GM23338 (cell line): Measurements from ENCODE around the gene GPR34. TPM values are rescaled to one million over a fixed set of nuclear protein-coding genes. Genes with fewer than 3 reads are reported as not detected.

ENCODE experiments used
- ATAC-seq: fragments of 200-7000 bp; cut with Tn5 transposase; 3 replicates; pipeline ENCODE4 v1.9.1; 2020
- DNase-seq: peaks from one replicate; pipeline ENCODE4 v3.0.0-alpha.2; 2015; ENCODE audit warnings: low spot score
- H2AFZ ChIP-seq: fragments of 200-600 bp; sonication (generic); 2 replicates; pipeline ENCODE4 v1.8.0; 2016; ENCODE audit warnings: antibody characterized with exemption, mild to moderate bottlenecking, moderate library complexity
- H3F3A ChIP-seq: fragments of 200-600 bp; sonication (generic); replicated peaks from 2 replicates; pipeline ENCODE4 v1.8.0; 2017; ENCODE audit warnings: antibody characterized with exemption, mixed run types, low read depth
- H3K27ac ChIP-seq: fragments of 200-600 bp; sonication (generic); 2 replicates; pipeline ENCODE4 v1.6.1; 2016; ENCODE audit warnings: low read depth
- H3K27me3 ChIP-seq: fragments of 200-600 bp; sonication (generic); 2 replicates; pipeline ENCODE4 v1.8.0; 2016; ENCODE audit warnings: mild to moderate bottlenecking, mixed run types, moderate library complexity; ENCODE audit not compliant: insufficient read depth
- H3K36me3 ChIP-seq: fragments of 200-600 bp; sonication (generic); 2 replicates; pipeline ENCODE4 v1.8.0; 2016; ENCODE audit warnings: mild to moderate bottlenecking; ENCODE audit not compliant: insufficient read depth
- H3K4me1 ChIP-seq: fragments of 200-600 bp; sonication (generic); 2 replicates; pipeline ENCODE4 v1.8.0; 2016; ENCODE audit warnings: mild to moderate bottlenecking, moderate library complexity; ENCODE audit not compliant: insufficient read depth
- H3K4me2 ChIP-seq: fragments of 200-600 bp; sonication (generic); 2 replicates; pipeline ENCODE4 v1.7.1; 2017; ENCODE audit warnings: mixed run types
- H3K4me3 ChIP-seq: fragments of 200-600 bp; sonication (generic); 2 replicates; pipeline ENCODE4 v1.6.1; 2016; ENCODE audit warnings: mixed run types
- H3K79me2 ChIP-seq: fragments of 200-600 bp; sonication (generic); replicated peaks from 2 replicates; pipeline ENCODE4 v1.8.0; 2017; ENCODE audit warnings: mild to moderate bottlenecking; ENCODE audit not compliant: insufficient read depth
- H3K9me2 ChIP-seq: fragments of 200-600 bp; sonication (generic); 2 replicates; pipeline ENCODE4 v1.8.0; 2017; ENCODE audit not compliant: insufficient read depth
- H4K20me1 ChIP-seq: fragments of 200-600 bp; sonication (generic); replicated peaks from 2 replicates; pipeline ENCODE4 v1.8.0; 2017; ENCODE audit warnings: mild to moderate bottlenecking; ENCODE audit not compliant: insufficient read depth
- H3K27ac Mint-ChIP-seq: 2 replicates; pipeline ENCODE4 v1.8.0; 2020; ENCODE audit warnings: inconsistent platforms, mild to moderate bottlenecking, moderate library complexity, mixed read lengths
- H3K27me3 Mint-ChIP-seq: 3 replicates; pipeline ENCODE4 v1.8.0; 2022; ENCODE audit warnings: low read depth, mild to moderate bottlenecking, moderate library complexity, mixed read lengths, inconsistent platforms; ENCODE audit not compliant: insufficient read depth, poor library complexity
- H3K36me3 Mint-ChIP-seq: 3 replicates; pipeline ENCODE4 v1.8.0; 2021; ENCODE audit warnings: low read depth, mild to moderate bottlenecking, inconsistent platforms, moderate library complexity, mixed read lengths
- H3K4me1 Mint-ChIP-seq: 3 replicates; pipeline ENCODE4 v1.8.0; 2020; ENCODE audit warnings: mild to moderate bottlenecking, inconsistent platforms, mixed read lengths
- H3K4me3 Mint-ChIP-seq: 3 replicates; pipeline ENCODE4 v1.8.0; 2021; ENCODE audit warnings: moderate library complexity, mild to moderate bottlenecking, inconsistent platforms, mixed read lengths
- H3K9me3 Mint-ChIP-seq: 3 replicates; pipeline ENCODE4 v1.8.0; 2020; ENCODE audit warnings: moderate library complexity, mild to moderate bottlenecking, inconsistent platforms, mixed read lengths
- CREB1 ChIP-seq: fragments of 250-450 bp; sonication (Bioruptor Pico); IDR thresholded peaks from 2 replicates; pipeline ENCODE4 v1.5.0; 2020; ENCODE audit warnings: low read depth, mild to moderate bottlenecking, moderate library complexity
- EZH2 ChIP-seq: fragments of 200-600 bp; sonication (generic); IDR thresholded peaks from one replicate; pipeline ENCODE4 v1.8.0; 2017; ENCODE audit warnings: antibody characterized with exemption, mild to moderate bottlenecking, low read depth; ENCODE audit not compliant: unreplicated experiment
- EZH2phosphoT487 ChIP-seq: fragments of 200-600 bp; sonication (generic); IDR thresholded peaks from one replicate; pipeline ENCODE4 v1.8.1; 2018; ENCODE audit warnings: antibody characterized with exemption; ENCODE audit not compliant: unreplicated experiment
- JUNB ChIP-seq: IDR thresholded peaks from one replicate; pipeline ENCODE4 v1.6.1; 2016; ENCODE audit warnings: antibody characterized with exemption; ENCODE audit not compliant: unreplicated experiment
- NANOG ChIP-seq: IDR thresholded peaks from 2 replicates; pipeline ENCODE4 v1.6.1; 2016; ENCODE audit warnings: antibody characterized with exemption, borderline replicate concordance
- POLR2AphosphoS5 ChIP-seq: IDR thresholded peaks from 2 replicates; pipeline ENCODE4 v1.6.1; 2016; ENCODE audit warnings: antibody characterized with exemption, low read depth
- REST ChIP-seq: IDR thresholded peaks from one replicate; pipeline ENCODE4 v1.6.1; 2018; ENCODE audit warnings: antibody characterized with exemption; ENCODE audit not compliant: unreplicated experiment
- STAT1 ChIP-seq: IDR thresholded peaks from one replicate; pipeline ENCODE4 v1.6.1; 2016; ENCODE audit warnings: antibody characterized with exemption; ENCODE audit not compliant: unreplicated experiment
- ZNF114 ChIP-seq: fragments of 250-450 bp; sonication (Bioruptor Pico); IDR thresholded peaks from 2 replicates; pipeline ENCODE4 v1.5.0; 2020; ENCODE audit warnings: mild to moderate bottlenecking, moderate library complexity
- ZNF331 ChIP-seq: fragments of 250-450 bp; sonication (Bioruptor Pico); IDR thresholded peaks from 2 replicates; pipeline ENCODE4 v1.5.0; 2020; ENCODE audit warnings: low read depth, mild to moderate bottlenecking, moderate library complexity
- ZNF462 ChIP-seq: fragments of 250-450 bp; sonication (Bioruptor Pico); IDR thresholded peaks from 2 replicates; pipeline ENCODE4 v1.5.0; 2020; ENCODE audit warnings: mild to moderate bottlenecking, moderate library complexity
- polyA plus RNA-seq: library from polyadenylated mRNA; unstranded; fragments of >200 nt; fragmentation: Nextera tagmentation; extraction: Ambion mirVana; gene quantifications from 2 replicates; pipeline ENCODE4 v1.2.1, GENCODE V29; 2016
- total RNA-seq: library from RNA; depleted of rRNA; stranded (reverse); fragments of >200 nt; shearing (Covaris generic); gene quantifications from 2 replicates; pipeline ENCODE4 v1.2.3, GENCODE V29; 2014
- TF ChIP-seq, protein P1 (sequence below), 2 experiments: fragments of 200-600 bp in 1 of 2; sonication (generic) in 1 of 2; conservative IDR thresholded peaks; 2 replicates each; pipeline versions ENCODE4 v1.5.1 to v1.6.1; 2016 to 2017; ENCODE audit warnings: antibody characterized with exemption in 2 of 2, low read depth in 2 of 2, mild to moderate bottlenecking in 2 of 2, moderate library complexity in 1 of 2
- TF ChIP-seq, protein P2 (sequence below): IDR thresholded peaks from 2 replicates; pipeline ENCODE4 v1.6.1; 2016; ENCODE audit warnings: antibody characterized with exemption

GPR34 gene
- total and polyA plus RNA-seq, 2 experiments from 2014 or later: 0.55 TPM; not detected in 1

- H3K27me3 ChIP-seq: no peaks in the 10 kb centered on the region
- H3K79me2 ChIP-seq: no peaks in the 10 kb centered on the region
- H4K20me1 ChIP-seq: no peaks in the 10 kb centered on the region
- Mint-ChIP-seq H3K27ac (no peak overlapping the region), H3K4me3 (no peak overlapping the region), H3K9me3 (no peaks in the 10 kb centered on the region), H3K36me3 (no peaks in the 10 kb centered on the region), H3K4me1 (no peaks in the 10 kb centered on the region), H3K27me3 (no peaks in the 10 kb centered on the region)
- DNase-seq (no peak), ATAC-seq (no peak)
- H3F3A ChIP-seq: no peaks in the 10 kb centered on the region
- no peaks in the 10 kb centered on the region for H3K4me1 ChIP-seq
- H3K27ac ChIP-seq: no peak overlapping the region
- TF ChIP-seq ZNF114 (CRISPR knock-in tag) (no peak), ZNF462 (no peak), NANOG (no peak), CREB1 (CRISPR knock-in tag) (no peak), STAT1 (no peak), JUNB (no peak), POLR2AphosphoS5 (no peak), EZH2 (no peak), ZNF331 (CRISPR knock-in tag) (no peak), EZH2phosphoT487 (no peak), REST (no peak)
- TF ChIP-seq, protein P1, sequence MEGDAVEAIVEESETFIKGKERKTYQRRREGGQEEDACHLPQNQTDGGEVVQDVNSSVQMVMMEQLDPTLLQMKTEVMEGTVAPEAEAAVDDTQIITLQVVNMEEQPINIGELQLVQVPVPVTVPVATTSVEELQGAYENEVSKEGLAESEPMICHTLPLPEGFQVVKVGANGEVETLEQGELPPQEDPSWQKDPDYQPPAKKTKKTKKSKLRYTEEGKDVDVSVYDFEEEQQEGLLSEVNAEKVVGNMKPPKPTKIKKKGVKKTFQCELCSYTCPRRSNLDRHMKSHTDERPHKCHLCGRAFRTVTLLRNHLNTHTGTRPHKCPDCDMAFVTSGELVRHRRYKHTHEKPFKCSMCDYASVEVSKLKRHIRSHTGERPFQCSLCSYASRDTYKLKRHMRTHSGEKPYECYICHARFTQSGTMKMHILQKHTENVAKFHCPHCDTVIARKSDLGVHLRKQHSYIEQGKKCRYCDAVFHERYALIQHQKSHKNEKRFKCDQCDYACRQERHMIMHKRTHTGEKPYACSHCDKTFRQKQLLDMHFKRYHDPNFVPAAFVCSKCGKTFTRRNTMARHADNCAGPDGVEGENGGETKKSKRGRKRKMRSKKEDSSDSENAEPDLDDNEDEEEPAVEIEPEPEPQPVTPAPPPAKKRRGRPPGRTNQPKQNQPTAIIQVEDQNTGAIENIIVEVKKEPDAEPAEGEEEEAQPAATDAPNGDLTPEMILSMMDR (conservative IDR thresholded peaks at IDR 0.05; ENCODE audit: low read depth in 2 of 2): no peak
- TF ChIP-seq, protein P2, sequence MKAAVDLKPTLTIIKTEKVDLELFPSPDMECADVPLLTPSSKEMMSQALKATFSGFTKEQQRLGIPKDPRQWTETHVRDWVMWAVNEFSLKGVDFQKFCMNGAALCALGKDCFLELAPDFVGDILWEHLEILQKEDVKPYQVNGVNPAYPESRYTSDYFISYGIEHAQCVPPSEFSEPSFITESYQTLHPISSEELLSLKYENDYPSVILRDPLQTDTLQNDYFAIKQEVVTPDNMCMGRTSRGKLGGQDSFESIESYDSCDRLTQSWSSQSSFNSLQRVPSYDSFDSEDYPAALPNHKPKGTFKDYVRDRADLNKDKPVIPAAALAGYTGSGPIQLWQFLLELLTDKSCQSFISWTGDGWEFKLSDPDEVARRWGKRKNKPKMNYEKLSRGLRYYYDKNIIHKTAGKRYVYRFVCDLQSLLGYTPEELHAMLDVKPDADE: no peak
- H3K4me3 ChIP-seq: no peak overlapping the region
- no peaks in the 10 kb centered on the region for H3K36me3 ChIP-seq
- no peak overlapping the region for H2AFZ ChIP-seq
- H3K4me2 ChIP-seq: no peak overlapping the region
- no peaks in the 10 kb centered on the region for H3K9me2 ChIP-seq
These were observed 617 bp upstream of the GPR34 start for GRCh38 chrX:41688156-41688555.
